ENCODE results near the gene TIPARP.
A peak's percentile ranks its signal among the peaks of the same experiment; 100 is the strongest.

Gene TIPARP

GRCh38 chr3:156638271-156638670, 36.1 kb upstream of the TIPARP start:
- ChIA-PET POLR2A (no interaction called here), CTCF (interaction anchor here (1.5 kb wide), 1 partner anchor 83 kb away, joined by 3 read pairs; the partner anchor contains the start of gene SSR3)
- no peak for DNase-seq
- H3K4me3 ChIP-seq (ENCODE audit: control insufficient read depth in 1 of 7, extremely low read depth in 1 of 7, insufficient read depth in 4 of 7, low read depth in 2 of 7, low read length in 6 of 7) = no peak overlapping the region
- WGBS (ENCODE audit: insufficient coverage) = 91% methylated on average over 3 of the region's 4 CpGs
- H3K27ac ChIP-seq (ENCODE audit: insufficient read depth in 1 of 2, low read depth in 1 of 2, low read length in 2 of 2, poor library complexity in 1 of 2, severe bottlenecking in 2 of 2) = no peak overlapping the region
- peaks cover 7 to 31% (median 15%) of the 10 kb centered on the region in 4 experiments for H3K4me1 ChIP-seq (ENCODE audit: control extremely low read depth in 1 of 4, control insufficient read depth in 4 of 4, insufficient read depth in 4 of 4, low read length in 3 of 4)
- no peaks in the 10 kb centered on the region for H3K9me3 ChIP-seq (ENCODE audit: control extremely low read depth in 1 of 5, control insufficient read depth in 4 of 5, insufficient read depth in 2 of 5, low read depth in 1 of 5, low read length in 4 of 5)
- H3K27me3 ChIP-seq (replicated peaks in 2 of 5; ENCODE audit: control insufficient read depth in 4 of 5, insufficient read depth in 5 of 5, low read length in 4 of 5) = no peaks in the 10 kb centered on the region
- H3K36me3 ChIP-seq (ENCODE audit: control insufficient read depth in 4 of 4, insufficient read depth in 4 of 4, low read length in 3 of 4) = no peaks in the 10 kb centered on the region

- Histone ChIP-seq H3K4me1 (ENCODE audit: control extremely low read depth in 1 of 4, control insufficient read depth in 4 of 4, insufficient read depth in 4 of 4, low read length in 3 of 4) (peaks cover 16 to 42% (median 26%) of the 10 kb centered on the region in 4 experiments), H3K36me3 (ENCODE audit: control insufficient read depth in 4 of 4, insufficient read depth in 4 of 4, low read length in 3 of 4) (no peaks in the 10 kb centered on the region), H3K27me3 (replicated peaks in 2 of 5; ENCODE audit: control insufficient read depth in 4 of 5, insufficient read depth in 5 of 5, low read length in 4 of 5) (no peaks in the 10 kb centered on the region), H3K9me3 (ENCODE audit: control extremely low read depth in 1 of 5, control insufficient read depth in 4 of 5, insufficient read depth in 2 of 5, low read depth in 1 of 5, low read length in 4 of 5) (no peaks in the 10 kb centered on the region), H3K27ac (ENCODE audit: insufficient read depth in 1 of 2, low read depth in 1 of 2, low read length in 2 of 2, poor library complexity in 1 of 2, severe bottlenecking in 2 of 2) (no peak overlapping the region), H3K4me3 (ENCODE audit: control insufficient read depth in 1 of 7, extremely low read depth in 1 of 7, insufficient read depth in 4 of 7, low read depth in 2 of 7, low read length in 6 of 7) (no peak overlapping the region)
- POLR2A ChIA-PET = no interaction called here
- no peak for DNase-seq
- CTCF ChIA-PET = no interaction called here
These were observed 34.9 kb upstream of the TIPARP start for GRCh38 chr3:156639414-156640023.

DNA sequence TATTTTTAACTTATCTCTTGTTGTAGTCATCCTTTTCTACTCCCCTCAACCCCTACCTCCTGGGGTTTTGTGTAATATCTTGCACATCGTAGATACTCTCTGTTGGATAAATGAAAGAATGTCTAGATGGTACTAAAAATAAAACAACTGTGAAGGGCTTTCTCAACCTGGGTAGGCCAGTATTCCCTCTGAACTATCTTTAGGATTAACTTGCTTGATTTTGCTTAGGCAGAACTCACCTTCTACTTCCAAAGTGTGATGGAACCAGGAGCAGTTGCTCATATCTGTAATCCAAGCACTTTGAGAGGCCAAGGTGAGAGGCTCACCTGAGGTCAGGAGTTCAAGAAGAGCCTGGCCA, 32.8 kb upstream of the TIPARP start:
- 100% methylated on average over 1 of the region's 1 CpG for WGBS (ENCODE audit: insufficient coverage)
- no peaks in the 10 kb centered on the region for H3K27me3 ChIP-seq (replicated peaks in 2 of 5; ENCODE audit: control insufficient read depth in 4 of 5, insufficient read depth in 5 of 5, low read length in 4 of 5)
- no peaks in the 10 kb centered on the region for H3K9me3 ChIP-seq (ENCODE audit: control extremely low read depth in 1 of 5, control insufficient read depth in 4 of 5, insufficient read depth in 2 of 5, low read depth in 1 of 5, low read length in 4 of 5)
- H3K4me3 ChIP-seq (ENCODE audit: control insufficient read depth in 1 of 7, extremely low read depth in 1 of 7, insufficient read depth in 4 of 7, low read depth in 2 of 7, low read length in 6 of 7) = no peak overlapping the region
- H3K4me1 ChIP-seq (ENCODE audit: control extremely low read depth in 1 of 4, control insufficient read depth in 4 of 4, insufficient read depth in 4 of 4, low read length in 3 of 4) = peaks cover 16 to 45% (median 21%) of the 10 kb centered on the region in 4 experiments
- CTCF ChIA-PET = no interaction called here
- H3K27ac ChIP-seq (ENCODE audit: insufficient read depth in 1 of 2, low read depth in 1 of 2, low read length in 2 of 2, poor library complexity in 1 of 2, severe bottlenecking in 2 of 2) = no peak overlapping the region
- POLR2A ChIA-PET = no interaction called here
- no peaks in the 10 kb centered on the region for H3K36me3 ChIP-seq (ENCODE audit: control insufficient read depth in 4 of 4, insufficient read depth in 4 of 4, low read length in 3 of 4)
- no peak for DNase-seq

DNA sequence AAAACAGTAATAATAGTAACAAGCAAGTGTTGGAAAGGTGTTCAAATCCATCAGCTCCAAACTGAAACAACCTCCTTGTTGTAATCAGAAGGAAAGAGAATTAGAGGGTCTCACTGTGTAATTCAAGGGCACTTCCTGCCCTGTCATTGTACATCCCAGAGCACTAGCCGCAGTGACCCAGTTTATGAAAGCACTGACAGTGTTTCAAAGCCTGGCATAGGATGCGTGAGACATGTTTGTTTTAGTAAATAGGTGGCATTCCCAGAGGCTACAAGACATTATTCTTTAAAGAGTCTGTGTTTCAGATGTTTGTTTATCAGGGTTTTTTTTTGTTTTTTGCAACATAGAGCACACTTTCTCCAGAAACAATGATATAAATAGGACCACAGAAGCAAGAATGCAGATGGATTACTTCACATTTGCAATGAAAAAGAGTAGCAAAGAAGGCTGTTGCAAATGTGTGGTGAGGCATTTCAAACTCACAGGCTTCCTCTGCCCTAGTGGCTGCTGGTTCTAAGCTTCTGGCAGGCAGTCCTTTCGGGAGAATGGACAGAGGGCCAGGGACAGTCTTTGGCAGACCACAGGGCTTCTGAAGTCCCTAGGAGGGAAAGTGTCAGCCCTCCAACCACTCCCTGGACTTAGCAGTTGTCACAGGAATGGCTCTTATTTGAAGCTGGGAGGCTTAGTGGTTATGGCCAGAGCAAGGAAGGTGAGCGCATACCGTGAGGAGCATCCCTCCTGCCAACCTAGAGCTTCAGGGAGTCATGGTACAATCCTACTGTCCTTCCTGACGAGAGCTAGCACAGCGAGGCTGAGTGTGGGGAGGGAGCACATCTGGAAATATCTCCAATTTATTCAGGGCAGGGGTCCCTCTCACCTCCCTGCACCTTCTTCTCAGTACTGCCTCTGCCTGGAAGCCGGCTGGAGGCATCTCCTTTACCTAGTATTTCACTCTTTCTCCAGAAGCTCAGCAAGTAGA, 31.4 kb upstream of the TIPARP start:
- ChIA-PET CTCF (interaction anchor here (0.8 to 3.1 kb wide), 5 partner anchors 12 to 150 kb away, joined by 3 to 26 read pairs (median 5); partner anchors contain the start of gene TIPARP), POLR2A (interaction anchor here (0.9 to 1.4 kb wide), 2 partner anchors 8 to 88 kb away, joined by 3 to 4 read pairs; partner anchors contain the start of gene SSR3)
- H3K27ac ChIP-seq (ENCODE audit: insufficient read depth in 1 of 2, low read depth in 1 of 2, low read length in 2 of 2, poor library complexity in 1 of 2, severe bottlenecking in 2 of 2) = peak overlapping the region; percentile 52 to 88
- no peaks in the 10 kb centered on the region for H3K27me3 ChIP-seq (replicated peaks in 2 of 5; ENCODE audit: control insufficient read depth in 4 of 5, insufficient read depth in 5 of 5, low read length in 4 of 5)
- H3K9me3 ChIP-seq (ENCODE audit: control extremely low read depth in 1 of 5, control insufficient read depth in 4 of 5, insufficient read depth in 2 of 5, low read depth in 1 of 5, low read length in 4 of 5) = peaks cover 0 to 3% (median 0%) of the 10 kb centered on the region in 5 experiments
- H3K4me3 ChIP-seq (ENCODE audit: control insufficient read depth in 1 of 7, extremely low read depth in 1 of 7, insufficient read depth in 4 of 7, low read depth in 2 of 7, low read length in 6 of 7) = peak overlapping the region in 5 of 7 experiments; percentile 29 to 60 (median 37)
- peaks cover 16 to 45% (median 21%) of the 10 kb centered on the region in 4 experiments for H3K4me1 ChIP-seq (ENCODE audit: control extremely low read depth in 1 of 4, control insufficient read depth in 4 of 4, insufficient read depth in 4 of 4, low read length in 3 of 4)
- WGBS (ENCODE audit: insufficient coverage) = 25% methylated on average over 6 of the region's 8 CpGs
- peak in 2 of 3 donors; percentile 44 to 58 for DNase-seq
- H3K36me3 ChIP-seq (ENCODE audit: control insufficient read depth in 4 of 4, insufficient read depth in 4 of 4, low read length in 3 of 4) = no peaks in the 10 kb centered on the region

GRCh38 chr3:156643729-156644389, 30.5 kb upstream of the TIPARP start:
- DNase-seq = peak; percentile 92 to 97 (median 95)
- Histone ChIP-seq H3K9me3 (ENCODE audit: control extremely low read depth in 1 of 5, control insufficient read depth in 4 of 5, insufficient read depth in 2 of 5, low read depth in 1 of 5, low read length in 4 of 5) (peaks cover 0 to 6% (median 3%) of the 10 kb centered on the region in 5 experiments), H3K4me3 (ENCODE audit: control insufficient read depth in 1 of 7, extremely low read depth in 1 of 7, insufficient read depth in 4 of 7, low read depth in 2 of 7, low read length in 6 of 7) (peak overlapping the region in 6 of 7 experiments; percentile 8 to 60 (median 36)), H3K27me3 (replicated peaks in 2 of 5; ENCODE audit: control insufficient read depth in 4 of 5, insufficient read depth in 5 of 5, low read length in 4 of 5) (no peaks in the 10 kb centered on the region), H3K27ac (ENCODE audit: insufficient read depth in 1 of 2, low read depth in 1 of 2, low read length in 2 of 2, poor library complexity in 1 of 2, severe bottlenecking in 2 of 2) (peak overlapping the region; percentile 76 to 88), H3K4me1 (ENCODE audit: control extremely low read depth in 1 of 4, control insufficient read depth in 4 of 4, insufficient read depth in 4 of 4, low read length in 3 of 4) (peaks cover 16 to 45% (median 21%) of the 10 kb centered on the region in 4 experiments), H3K36me3 (ENCODE audit: control insufficient read depth in 4 of 4, insufficient read depth in 4 of 4, low read length in 3 of 4) (no peaks in the 10 kb centered on the region)
- ChIA-PET POLR2A (interaction anchor here (0.7 to 1.4 kb wide), 3 partner anchors 9 to 89 kb away, joined by 3 to 4 read pairs (median 4); partner anchors contain the start of gene SSR3), CTCF (interaction anchor here (1.1 to 3.1 kb wide), 5 partner anchors 14 to 151 kb away, joined by 3 to 26 read pairs (median 5); partner anchors contain the start of gene TIPARP)
- WGBS (ENCODE audit: insufficient coverage) = 0% methylated on average over 1 of the region's 6 CpGs

- POLR2A ChIA-PET = no interaction called here
These were observed 29.4 kb upstream of the TIPARP start for GRCh38 chr3:156644958-156645357.

More at GRCh38 chr3:156644958-156645357, 29.4 kb upstream of the TIPARP start:
- CTCF ChIA-PET = interaction anchor here (1.2 to 3.1 kb wide), 2 partner anchors 28 to 94 kb away, joined by 3 to 26 read pairs; partner anchors contain the start of gene TIPARP
- peaks cover 0 to 6% (median 3%) of the 10 kb centered on the region in 5 experiments for H3K9me3 ChIP-seq (ENCODE audit: control extremely low read depth in 1 of 5, control insufficient read depth in 4 of 5, insufficient read depth in 2 of 5, low read depth in 1 of 5, low read length in 4 of 5)
- no peak overlapping the region for H3K4me3 ChIP-seq (ENCODE audit: control insufficient read depth in 1 of 7, extremely low read depth in 1 of 7, insufficient read depth in 4 of 7, low read depth in 2 of 7, low read length in 6 of 7)
- H3K36me3 ChIP-seq (ENCODE audit: control insufficient read depth in 4 of 4, insufficient read depth in 4 of 4, low read length in 3 of 4) = no peaks in the 10 kb centered on the region
- no peak overlapping the region for H3K27ac ChIP-seq (ENCODE audit: insufficient read depth in 1 of 2, low read depth in 1 of 2, low read length in 2 of 2, poor library complexity in 1 of 2, severe bottlenecking in 2 of 2)
- DNase-seq = no peak
- H3K4me1 ChIP-seq (ENCODE audit: control extremely low read depth in 1 of 4, control insufficient read depth in 4 of 4, insufficient read depth in 4 of 4, low read length in 3 of 4) = peaks cover 17 to 53% (median 24%) of the 10 kb centered on the region in 4 experiments
- H3K27me3 ChIP-seq (replicated peaks in 2 of 5; ENCODE audit: control insufficient read depth in 4 of 5, insufficient read depth in 5 of 5, low read length in 4 of 5) = no peaks in the 10 kb centered on the region

Data from common myeloid progenitor, CD34-positive (primary cell).